HepG2 (cell line): ENCODE measurements around the gene USP1. TPM values are rescaled to one million over a fixed set of nuclear protein-coding genes. Genes with fewer than 3 reads are reported as not detected.

Experiments
- ATF2 ChIP-seq: sonication (generic); formaldehyde crosslinking; IDR thresholded peaks from 2 replicates; pipeline ENCODE4 v1.4.0; 2020; ENCODE audit warnings: missing genetic modification reagents
- EEA1 ChIP-seq: sonication (generic); formaldehyde crosslinking; IDR thresholded peaks from 2 replicates; pipeline ENCODE4 v1.5.1; 2020; ENCODE audit warnings: mild to moderate bottlenecking, missing genetic modification reagents, borderline replicate concordance
- GMEB1 ChIP-seq: sonication (generic); formaldehyde crosslinking; IDR thresholded peaks from 2 replicates; pipeline ENCODE4 v1.5.1; 2020; ENCODE audit warnings: missing genetic modification reagents, mild to moderate bottlenecking, borderline replicate concordance
- HINFP ChIP-seq: sonication (generic); formaldehyde crosslinking; IDR thresholded peaks from 2 replicates; pipeline ENCODE4 v1.4.0; 2020; ENCODE audit warnings: low read depth, mild to moderate bottlenecking, missing genetic modification reagents
- IKZF1 ChIP-seq: fragments of 450-650 bp; IDR thresholded peaks from 2 replicates; pipeline ENCODE4 v1.7.1; 2016
- KIAA2018 ChIP-seq: sonication (generic); formaldehyde crosslinking; IDR thresholded peaks from 2 replicates; pipeline ENCODE4 v1.5.0; 2020; ENCODE audit warnings: mild to moderate bottlenecking, missing genetic modification reagents, borderline replicate concordance
- TBX2 ChIP-seq: sonication (generic); formaldehyde crosslinking; IDR thresholded peaks from 2 replicates; pipeline ENCODE4 v1.5.0; 2020; ENCODE audit warnings: missing genetic modification reagents, mild to moderate bottlenecking, borderline replicate concordance
- ZUFSP ChIP-seq: sonication (generic); formaldehyde crosslinking; IDR thresholded peaks from 2 replicates; pipeline ENCODE4 v1.9.0; 2021; ENCODE audit warnings: missing genetic modification reagents, mild to moderate bottlenecking, borderline replicate concordance
- polyA plus RNA-seq, 8 experiments: library from polyadenylated mRNA; depleted of rRNA in 3 of 8; stranded (reverse) in 7 of 8; unstranded in 1 of 8; fragments of >200 nt; fragmentation: Illumina TruSeq in 4 of 8; extraction: Trizol in 4 of 8; gene quantifications; 2 replicates each; pipeline versions ENCODE4 v1.2.1 to v1.2.3, GENCODE V29; 2011 to 2016; ENCODE audit warnings: low read depth in 4 of 8, missing spikeins in 1 of 8, mixed read lengths in 1 of 8; ENCODE audit not compliant: insufficient read depth in 1 of 8
- total RNA-seq, 5 experiments: library from RNA; depleted of rRNA; stranded (reverse); fragments of >200 nt; fragmentation: Illumina TruSeq; extraction: Trizol; gene quantifications; 2 replicates each; pipeline ENCODE4 v1.2.3, GENCODE V29; 2016; ENCODE audit warnings: low read depth in 1 of 5

Gene USP1
- total and polyA plus RNA-seq, 2 of the 13 experiments (the other 11 are each of a cell fraction or from before 2014, with no cell fraction given), result 9.0 to 64.6 TPM

- 0 out of 2 replicates have a peak, but pooled peaks have one; percentile 20 for TF ChIP-seq HINFP (CRISPR knock-in tag)
- TF ChIP-seq IKZF1, result no peak
- no peak for TF ChIP-seq ATF2 (CRISPR knock-in tag)
- peak; percentile 92 for TF ChIP-seq TBX2 (CRISPR knock-in tag)
- no peak for TF ChIP-seq ZUFSP (CRISPR knock-in tag)
- peak; percentile 19; the same call in 1 of the 2 replicates for TF ChIP-seq KIAA2018 (CRISPR knock-in tag)
- peak; percentile 71 for TF ChIP-seq GMEB1 (CRISPR knock-in tag)
- no peak for TF ChIP-seq EEA1 (CRISPR knock-in tag)
These were observed at the start of gene USP1 (continued) for GRCh38 chr1:62436466-62437272.
